IMR-90 (cell line): ENCODE data around the gene ILF3.
"Not testable (repeated sequence)": the region's sequence is repeated elsewhere in the genome, so short reads cannot be mapped to it uniquely, and the experiment has no call there.

Experiments
- CTCF ChIP-seq: conservative IDR thresholded peaks from 2 replicates; pipeline ENCODE4 v1.5.1; 2012; ENCODE audit warnings: mild to moderate bottlenecking, low read depth, low read length, improper control_type of control experiment
- RAD21 ChIP-seq: IDR thresholded peaks from 2 replicates; pipeline ENCODE4 v1.6.1; 2012; ENCODE audit warnings: low read length, improper control_type of control experiment
- RCOR1 ChIP-seq: IDR thresholded peaks from 2 replicates; pipeline ENCODE4 v1.6.1; 2012; ENCODE audit warnings: mild to moderate bottlenecking, low read length, improper control_type of control experiment; ENCODE audit not compliant: insufficient replicate concordance

- TF ChIP-seq CTCF, RCOR1, RAD21: not testable (repeated sequence)
Observed at GRCh38 chr19:10663252-10663563, 9.1 kb downstream of the ILF3 start.
